GM19023 (cell line): Measurements from ENCODE around the gene GORASP1.

Source experiments
- ATAC-seq: cut with Tn5 transposase; IDR thresholded peaks from one replicate; pipeline ENCODE4 v1.9.1; 2021; ENCODE audit warnings: mild to moderate bottlenecking, moderate library complexity; ENCODE audit not compliant: unreplicated experiment

Gene GORASP1

GRCh38 chr3:39141171-39141995 lies 34.0 kb upstream of the GORASP1 start:
- ATAC-seq = no peak

- no peak for ATAC-seq
Observed at GRCh38 chr3:39140341-39140971, 33.0 kb upstream of the GORASP1 start.

GRCh38 chr3:39139442-39139841 lies 32.0 kb upstream of the GORASP1 start:
- no peak for ATAC-seq

- no peak for ATAC-seq
Observed at GRCh38 chr3:39138804-39139415, 31.5 kb upstream of the GORASP1 start.

DNA sequence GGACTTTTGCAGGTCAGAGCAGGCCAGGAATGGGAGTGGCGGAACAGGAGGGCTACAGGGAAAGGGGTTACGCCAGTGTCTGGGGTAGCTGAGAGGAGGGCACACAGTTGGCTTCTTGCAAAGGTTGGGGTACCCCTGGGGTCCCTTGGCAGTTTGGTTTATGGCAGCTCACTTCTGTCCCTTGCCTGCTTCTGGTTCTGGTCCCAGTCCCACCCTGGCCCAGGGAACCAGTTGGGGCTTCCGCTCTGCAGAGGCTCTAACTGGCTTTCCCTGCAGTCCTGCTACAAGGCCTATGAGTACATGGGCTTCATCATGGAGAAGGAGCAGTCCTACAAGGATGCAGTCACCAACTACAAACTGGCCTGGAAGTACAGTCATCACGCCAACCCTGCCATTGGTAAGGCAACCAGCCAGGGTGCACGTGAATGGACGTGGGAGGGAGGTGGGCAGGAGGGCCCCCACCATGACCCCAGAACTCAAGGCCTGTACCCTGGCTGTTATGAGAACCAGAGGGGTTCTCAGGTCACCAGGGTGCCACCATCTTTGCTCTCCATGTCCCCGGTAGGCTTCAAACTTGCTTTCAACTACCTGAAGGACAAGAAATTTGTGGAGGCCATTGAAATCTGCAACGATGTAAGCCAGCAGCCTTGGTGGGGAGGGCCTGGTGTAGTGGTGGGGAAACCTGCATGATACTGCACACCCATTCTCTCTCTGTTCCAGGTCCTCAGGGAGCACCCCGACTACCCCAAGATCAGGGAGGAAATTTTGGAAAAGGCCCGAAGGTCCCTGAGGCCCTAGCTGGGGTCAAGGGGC lies 30.8 kb upstream of the GORASP1 start:
- no peak for ATAC-seq

- ATAC-seq = no peak
Observed at GRCh38 chr3:39137435-39137936, 30.1 kb upstream of the GORASP1 start.

DNA sequence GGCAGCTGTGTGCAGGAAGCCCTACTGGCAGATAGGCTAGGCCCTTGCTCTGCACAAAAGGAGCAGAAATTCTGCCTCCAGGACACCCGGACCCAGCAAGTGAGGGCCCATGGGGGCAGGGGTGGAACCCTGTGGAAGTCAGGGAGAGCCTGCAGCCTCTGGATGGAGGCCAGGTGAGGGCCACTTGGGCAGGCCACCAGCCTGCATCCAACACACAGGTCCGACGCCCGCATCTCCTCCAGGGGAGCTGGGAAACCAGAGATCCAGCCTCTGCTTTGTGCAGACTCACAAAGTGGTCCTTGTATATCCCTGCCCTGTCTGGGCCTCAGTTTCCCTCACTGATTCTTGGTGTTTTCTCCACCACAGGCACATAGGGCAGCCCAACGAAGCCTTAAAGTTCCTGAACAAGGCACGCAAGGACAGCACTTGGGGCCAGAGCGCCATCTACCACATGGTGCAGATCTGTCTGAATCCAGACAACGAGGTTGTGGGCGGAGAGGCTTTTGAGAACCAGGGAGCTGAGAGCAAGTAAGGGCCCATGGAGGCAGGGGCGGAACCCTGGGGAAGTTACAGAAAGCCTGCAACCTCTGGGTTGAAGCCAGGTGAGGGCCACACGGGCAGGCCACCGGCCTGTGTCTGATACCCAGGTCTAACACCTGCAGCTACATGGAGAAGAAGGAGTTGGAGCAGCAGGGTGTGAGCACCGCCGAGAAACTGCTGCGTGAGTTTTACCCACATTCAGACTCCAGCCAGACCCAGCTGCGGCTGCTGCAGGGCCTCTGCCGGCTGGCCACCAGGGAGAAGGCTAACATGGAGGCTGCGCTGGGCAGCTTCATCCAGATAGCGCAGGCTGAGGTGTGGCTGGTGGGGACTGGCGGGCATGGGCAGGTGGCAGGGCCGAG lies 29.4 kb upstream of the GORASP1 start:
- no peak for ATAC-seq

GRCh38 chr3:39135170-39135805 lies 27.9 kb upstream of the GORASP1 start:
- no peak for ATAC-seq

DNA sequence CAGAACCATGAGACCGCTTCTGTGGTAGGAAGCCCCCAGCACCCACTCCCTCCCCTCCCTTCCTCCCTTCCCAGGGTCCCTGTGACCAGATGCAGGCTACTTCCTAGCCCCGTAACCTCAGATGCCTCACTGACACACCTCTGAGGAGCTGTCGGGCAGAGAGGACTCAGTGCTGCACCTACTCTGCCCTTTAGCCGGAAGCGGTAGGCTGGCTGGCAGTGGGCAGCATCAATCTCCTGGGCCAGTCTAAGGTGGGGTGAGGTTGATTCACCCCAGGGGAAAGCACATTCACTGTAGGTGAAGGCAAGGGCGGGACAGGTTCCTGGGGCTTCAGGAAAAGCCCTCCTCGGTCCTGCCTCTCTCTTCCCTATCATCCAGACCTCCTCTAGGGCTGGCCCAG lies 26.9 kb upstream of the GORASP1 start:
- no peak for ATAC-seq

DNA sequence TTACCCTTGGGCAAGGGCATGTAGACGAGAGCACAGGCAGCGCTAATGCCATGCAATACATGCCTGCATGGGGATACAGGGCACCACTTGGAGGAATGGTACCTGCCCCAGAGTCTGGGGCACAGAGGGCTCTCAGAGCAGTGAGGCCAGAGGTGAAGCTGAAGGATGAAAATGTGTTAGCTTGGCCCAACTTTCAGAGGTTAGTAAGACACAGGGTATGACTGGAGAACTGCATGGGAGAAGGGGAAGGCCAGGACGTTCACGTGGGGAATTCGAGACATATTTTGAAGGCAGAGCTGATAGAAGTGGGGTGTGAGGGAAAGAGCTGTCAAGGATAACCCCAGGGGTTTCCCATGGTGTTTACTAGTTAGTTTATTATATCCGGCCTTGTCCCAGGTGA lies 26.4 kb upstream of the GORASP1 start:
- no peak for ATAC-seq

GRCh38 chr3:39133093-39133490 lies 25.7 kb upstream of the GORASP1 start:
- no peak for ATAC-seq

DNA sequence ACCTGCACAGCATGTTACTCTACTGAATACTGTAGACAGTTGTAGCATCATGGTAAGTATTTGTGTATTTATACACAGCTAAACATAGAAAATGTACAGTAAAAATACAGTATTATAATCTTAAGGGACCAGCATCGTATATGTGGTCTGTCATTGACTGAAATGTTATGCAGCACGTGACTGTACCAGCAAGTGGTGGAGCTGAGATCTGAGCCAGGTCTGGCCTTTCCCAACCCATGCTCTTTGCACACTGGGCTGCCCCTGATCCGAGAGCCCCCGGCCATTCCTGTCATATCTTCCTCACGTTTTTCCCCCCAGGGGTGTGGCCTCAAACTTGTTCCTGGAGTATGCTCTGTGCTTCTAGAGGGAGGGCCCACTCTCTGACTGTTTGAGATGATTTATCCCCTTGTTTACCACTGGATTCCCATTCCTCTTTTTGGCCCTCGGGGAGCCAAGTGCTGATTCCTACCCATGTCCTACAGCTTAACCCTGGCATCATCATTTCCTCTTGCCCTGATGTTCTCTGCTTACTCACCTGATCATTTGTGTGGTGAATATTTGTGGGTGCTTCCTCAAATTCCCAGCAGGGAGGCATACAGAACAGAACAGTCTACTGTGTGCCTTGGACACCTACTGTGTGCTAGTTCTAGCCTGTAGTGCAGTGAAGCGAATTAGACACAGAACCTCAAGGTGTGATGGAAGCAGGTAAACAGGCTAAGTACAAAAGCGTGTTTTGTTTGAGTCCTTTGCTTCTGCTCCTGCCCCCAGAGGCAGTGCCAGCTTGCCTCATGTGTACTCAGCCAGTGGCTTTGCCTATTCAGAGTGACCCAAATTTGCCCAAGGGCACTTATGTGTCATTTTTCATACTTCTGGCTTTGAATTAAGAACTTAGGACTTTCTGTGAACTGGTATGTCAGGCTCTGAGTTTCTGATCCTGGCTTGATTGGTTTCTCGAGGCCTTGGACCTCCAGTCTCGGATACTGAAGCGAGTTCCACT lies 25.0 kb upstream of the GORASP1 start:
- no peak for ATAC-seq

DNA sequence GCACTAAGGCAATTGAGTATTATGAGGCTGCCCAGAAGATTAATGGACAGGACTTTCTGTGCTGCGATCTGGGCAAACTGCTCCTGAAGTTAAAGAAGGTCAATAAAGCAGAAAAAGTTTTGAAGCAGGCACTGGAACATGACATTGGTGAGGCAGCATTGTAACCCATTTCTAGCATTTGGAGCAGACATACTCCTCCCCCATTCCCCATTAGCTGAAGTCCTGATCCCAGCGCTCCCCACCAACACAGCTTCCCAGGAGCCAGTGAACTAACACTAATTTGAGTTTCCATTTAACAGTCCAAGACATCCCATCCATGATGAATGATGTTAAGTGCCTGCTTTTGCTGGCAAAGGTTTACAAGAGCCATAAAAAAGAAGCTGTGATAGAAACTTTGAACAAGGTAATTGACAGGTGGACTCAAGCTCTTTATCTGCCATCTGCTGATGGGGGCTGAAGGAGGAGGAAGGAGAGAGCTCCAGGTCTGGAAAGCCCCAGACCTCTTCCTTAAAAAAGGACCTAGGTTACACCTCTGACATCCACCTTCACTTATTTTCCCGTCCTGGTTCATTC lies 23.4 kb upstream of the GORASP1 start:
- ATAC-seq = no peak

DNA sequence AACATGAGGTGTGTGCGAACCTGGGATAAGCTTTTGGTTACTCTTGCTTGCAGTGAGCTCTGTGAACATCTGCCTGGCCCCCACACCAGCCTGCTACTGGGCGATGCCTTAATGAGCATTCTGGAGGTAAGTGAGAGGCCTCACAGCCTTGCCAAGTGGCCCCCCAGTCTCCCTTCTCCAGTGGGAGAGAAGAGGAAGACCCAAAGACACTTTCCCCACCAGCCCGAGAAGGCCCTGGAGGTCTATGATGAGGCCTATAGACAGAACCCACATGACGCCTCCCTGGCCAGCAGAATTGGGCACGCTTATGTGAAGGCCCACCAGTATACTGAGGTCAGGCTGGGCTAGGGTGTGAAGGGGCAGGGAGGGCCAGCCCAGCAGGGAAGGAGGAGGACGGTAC lies 22.6 kb upstream of the GORASP1 start:
- ATAC-seq = no peak

GRCh38 chr3:39128951-39129350 lies 21.5 kb upstream of the GORASP1 start:
- ATAC-seq = no peak

- ATAC-seq = no peak
Observed at GRCh38 chr3:39127908-39128304, 20.5 kb upstream of the GORASP1 start.

DNA sequence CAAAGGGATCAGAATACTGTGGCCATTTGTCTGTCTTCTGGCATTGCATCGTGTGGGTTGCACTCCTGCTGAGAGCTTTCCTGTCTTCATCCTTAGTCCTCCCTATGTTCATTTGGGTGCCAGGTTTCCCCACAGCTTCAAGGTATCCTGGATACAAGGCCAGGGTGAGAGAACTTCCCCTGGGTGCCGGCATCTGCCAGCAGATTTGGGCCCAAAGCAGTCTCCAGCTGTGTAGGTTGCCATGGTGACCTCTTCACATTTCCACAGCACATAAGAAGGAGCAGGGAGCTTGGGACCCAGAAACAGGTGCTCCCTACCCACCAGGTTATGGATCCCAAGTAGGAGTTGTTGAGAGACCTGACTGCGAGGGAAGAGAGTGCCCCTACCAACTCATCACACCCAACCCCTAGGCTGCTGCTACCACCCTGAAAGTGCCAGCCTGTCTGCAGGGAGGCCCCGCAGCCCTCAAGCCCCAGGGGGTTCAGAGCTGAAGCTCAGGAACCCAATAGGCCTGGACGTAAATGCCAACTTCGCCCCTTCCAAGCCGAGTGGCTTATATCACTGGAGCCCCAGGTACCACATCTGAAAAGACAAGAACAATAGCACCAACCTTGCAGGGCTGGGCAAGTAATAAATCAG lies 20.0 kb upstream of the GORASP1 start:
- ATAC-seq = no peak
